ENCODE measurements around the gene SLIT1.

SLIT1 gene

GRCh38 chr10:97107551-97107950 lies 78.2 kb downstream of the SLIT1 start:
- H3K36me3 ChIP-seq (ENCODE audit: low read length) = no peaks in the 10 kb centered on the region
- no peaks in the 10 kb centered on the region for H3K79me2 ChIP-seq (ENCODE audit: insufficient read depth, low read length)
- TF ChIP-seq CTCF (IDR thresholded peaks at IDR 0.05; ENCODE audit: insufficient read depth, low read length, poor library complexity, severe bottlenecking) (no peak), EZH2phosphoT487 (conservative IDR thresholded peaks at IDR 0.05; ENCODE audit: low read length) (no peak)
- H2AFZ ChIP-seq (ENCODE audit: low read depth, low read length, severe bottlenecking) = no peak overlapping the region
- no peak overlapping the region for H3K4me3 ChIP-seq (ENCODE audit: insufficient read depth, low read length, poor library complexity, severe bottlenecking)
- H4K20me1 ChIP-seq (ENCODE audit: low read depth, low read length) = no peaks in the 10 kb centered on the region
- H3F3A ChIP-seq (ENCODE audit: insufficient read depth) = no peaks in the 10 kb centered on the region
- H3K9me3 ChIP-seq (ENCODE audit: insufficient read depth, low read length) = no peaks in the 10 kb centered on the region
- H3K9me2 ChIP-seq (replicated peaks; ENCODE audit: insufficient read depth, low read length) = no peaks in the 10 kb centered on the region
- H3K27ac ChIP-seq (ENCODE audit: low read depth, low read length) = no peak overlapping the region
- H3K4me2 ChIP-seq (ENCODE audit: low read depth, low read length, poor library complexity, severe bottlenecking) = no peak overlapping the region
- H3K27me3 ChIP-seq (ENCODE audit: low read length) = no peaks in the 10 kb centered on the region
- H3K9ac ChIP-seq (ENCODE audit: low read length) = no peak overlapping the region

DNA sequence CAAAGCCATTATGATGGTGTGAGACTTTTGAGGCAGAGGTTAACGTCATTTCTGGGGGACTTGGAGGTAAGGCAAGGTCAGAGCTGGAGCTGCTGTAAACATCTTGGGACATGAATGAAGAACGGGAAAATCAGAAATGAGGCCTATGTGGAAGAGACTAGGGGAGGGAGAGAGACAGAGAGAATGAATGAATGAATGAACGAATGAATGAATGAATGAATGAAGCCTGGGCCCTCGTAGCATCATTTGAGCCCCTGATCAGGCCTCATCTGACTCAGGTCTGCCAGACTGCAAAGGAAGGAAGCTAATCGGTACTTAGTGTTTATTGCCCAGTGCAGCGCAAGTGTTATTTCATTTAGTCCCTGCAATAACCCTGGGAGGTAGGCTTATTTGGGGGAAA lies 79.6 kb downstream of the SLIT1 start:
- H3K27ac ChIP-seq (ENCODE audit: low read depth, low read length) = no peak overlapping the region
- H3K4me2 ChIP-seq (ENCODE audit: low read depth, low read length, poor library complexity, severe bottlenecking) = no peak overlapping the region
- TF ChIP-seq CTCF (IDR thresholded peaks at IDR 0.05; ENCODE audit: insufficient read depth, low read length, poor library complexity, severe bottlenecking) (no peak), EZH2phosphoT487 (conservative IDR thresholded peaks at IDR 0.05; ENCODE audit: low read length) (no peak)
- H2AFZ ChIP-seq (ENCODE audit: low read depth, low read length, severe bottlenecking) = no peak overlapping the region
- no peak overlapping the region for H3K4me3 ChIP-seq (ENCODE audit: insufficient read depth, low read length, poor library complexity, severe bottlenecking)
- no peak overlapping the region for H3K9ac ChIP-seq (ENCODE audit: low read length)
- H3K9me2 ChIP-seq (replicated peaks; ENCODE audit: insufficient read depth, low read length) = no peaks in the 10 kb centered on the region
- no peaks in the 10 kb centered on the region for H3K79me2 ChIP-seq (ENCODE audit: insufficient read depth, low read length)
- no peaks in the 10 kb centered on the region for H4K20me1 ChIP-seq (ENCODE audit: low read depth, low read length)
- H3K36me3 ChIP-seq (ENCODE audit: low read length) = no peaks in the 10 kb centered on the region
- H3F3A ChIP-seq (ENCODE audit: insufficient read depth) = no peaks in the 10 kb centered on the region
- H3K27me3 ChIP-seq (ENCODE audit: low read length) = no peaks in the 10 kb centered on the region
- H3K9me3 ChIP-seq (ENCODE audit: insufficient read depth, low read length) = no peaks in the 10 kb centered on the region

DNA sequence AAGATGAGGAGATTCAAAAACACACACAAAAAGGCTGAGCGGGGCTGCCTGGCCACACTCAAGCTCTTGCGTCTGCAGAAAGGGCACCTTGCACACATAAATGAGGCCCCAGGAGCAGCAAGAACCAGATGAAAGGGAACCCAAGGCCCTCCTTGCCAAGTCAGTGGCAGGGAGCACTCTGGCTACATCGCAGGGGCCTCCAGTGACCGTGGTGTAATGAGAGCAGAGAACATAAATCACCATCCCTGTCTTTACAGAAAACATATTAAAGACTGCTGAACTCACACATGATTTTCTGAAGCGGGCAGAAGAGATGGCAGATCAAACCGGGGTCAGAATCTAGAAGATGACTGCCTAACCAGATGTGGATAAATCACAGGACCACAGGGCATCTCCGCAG lies 80.5 kb downstream of the SLIT1 start:
- no peak overlapping the region for H3K27ac ChIP-seq (ENCODE audit: low read depth, low read length)
- H3K9me2 ChIP-seq (replicated peaks; ENCODE audit: insufficient read depth, low read length) = no peaks in the 10 kb centered on the region
- H3F3A ChIP-seq (ENCODE audit: insufficient read depth) = no peaks in the 10 kb centered on the region
- no peak overlapping the region for H3K9ac ChIP-seq (ENCODE audit: low read length)
- H3K36me3 ChIP-seq (ENCODE audit: low read length) = no peaks in the 10 kb centered on the region
- H3K9me3 ChIP-seq (ENCODE audit: insufficient read depth, low read length) = no peaks in the 10 kb centered on the region
- no peak overlapping the region for H3K4me2 ChIP-seq (ENCODE audit: low read depth, low read length, poor library complexity, severe bottlenecking)
- no peaks in the 10 kb centered on the region for H3K27me3 ChIP-seq (ENCODE audit: low read length)
- H2AFZ ChIP-seq (ENCODE audit: low read depth, low read length, severe bottlenecking) = no peak overlapping the region
- H3K79me2 ChIP-seq (ENCODE audit: insufficient read depth, low read length) = no peaks in the 10 kb centered on the region
- no peaks in the 10 kb centered on the region for H4K20me1 ChIP-seq (ENCODE audit: low read depth, low read length)
- TF ChIP-seq CTCF (IDR thresholded peaks at IDR 0.05; ENCODE audit: insufficient read depth, low read length, poor library complexity, severe bottlenecking) = no peak
- TF ChIP-seq EZH2phosphoT487 (conservative IDR thresholded peaks at IDR 0.05; ENCODE audit: low read length) = no peak
- no peak overlapping the region for H3K4me3 ChIP-seq (ENCODE audit: insufficient read depth, low read length, poor library complexity, severe bottlenecking)

All from SU-DHL-6 (cell line).